Transverse colon (tissue), 3 donors: ENCODE measurements around the gene PHF21B.

Experiments
- CTCF ChIP-seq, 5 experiments: fragments of 200-600 bp in 3 of 5; fragments of 450-650 bp in 2 of 5; sonication (generic) in 3 of 5; IDR thresholded peaks; 1 replicate in 2 of 5; 2 replicates in 3 of 5; pipeline ENCODE4 v1.5.1; 2016 to 2017; ENCODE audit warnings: antibody characterized with exemption in 5 of 5, inconsistent platforms in 3 of 5, mild to moderate bottlenecking in 2 of 5, moderate library complexity in 1 of 5
- EP300 ChIP-seq: sonication (generic); formaldehyde crosslinking; IDR thresholded peaks from one replicate; pipeline ENCODE4 v1.6.1; 2017; ENCODE audit warnings: antibody characterized with exemption, low read depth

- TF ChIP-seq CTCF (IDR thresholded peaks at IDR 0.05) (no peak), EP300 (no peak)
These were observed 19.7 kb upstream of the PHF21B start for GRCh38 chr22:45029501-45029900.
